Right cardiac atrium (tissue), 5 donors: ENCODE results near the gene DPF3. TPM values are rescaled to one million over a fixed set of nuclear protein-coding genes. Genes with fewer than 3 reads are reported as not detected.

ENCODE experiments used
- ATAC-seq, 2 donors: fragments of 200-7000 bp; cut with Tn5 transposase; one replicate each; pipeline versions ENCODE4 v1.8.0 to v1.9.1; 2020; ENCODE audit warnings: moderate library complexity in 2 of 2, mild to moderate bottlenecking in 1 of 2
- DNase-seq, 3 donors: peaks; one replicate each; pipeline ENCODE4 v3.0.0-alpha.2; 2020
- H3K27ac ChIP-seq: one replicate; pipeline ENCODE4 v1.5.1; 2013; ENCODE audit warnings: mild to moderate bottlenecking, low read length, control low read depth, moderate library complexity
- H3K27me3 ChIP-seq: one replicate; pipeline ENCODE4 v1.6.1; 2013; ENCODE audit not compliant: control insufficient read depth, insufficient read depth
- H3K4me1 ChIP-seq: one replicate; pipeline ENCODE4 v1.6.1; 2013; ENCODE audit warnings: low read length; ENCODE audit not compliant: control insufficient read depth, insufficient read depth
- H3K4me3 ChIP-seq: one replicate; pipeline ENCODE4 v1.5.1; 2013; ENCODE audit warnings: low read length, control low read depth
- H3K9me3 ChIP-seq: one replicate; pipeline ENCODE4 v1.6.1; 2013; ENCODE audit warnings: low read length; ENCODE audit not compliant: control insufficient read depth
- WGBS: extraction: QIAGEN DNeasy Blood & Tissue Kit; methylation state at CpG from one replicate; pipeline ENCODE4 v1.1.7; 2013; 5-methylcytosine and 5-hydroxymethylcytosine counted together
- intact Hi-C, 4 donors: fragments of 100-400 bp; cut with DNase I; formaldehyde crosslinking; loops; one replicate each; pipeline versions ENCODE4 v1.11.0 to v1.14.0; 2022 to 2023
- polyA plus RNA-seq: library from polyadenylated mRNA; stranded (reverse); fragments of 200-250 nt; gene quantifications from one replicate; pipeline ENCODE4 v1.2.3, GENCODE V29; 2013
- total RNA-seq, 4 donors: library from RNA; stranded (reverse); fragmentation: NEBNext Ultra II Directional; extraction: Animal tissue kit (Norgen Biotek cat#: 25700); gene quantifications; one replicate each; pipeline ENCODE4 v1.2.1, GENCODE V29; 2021
- donor health status: healthy with polysubstance abuse.
- donor health status: DM: no; HTN: yes; CAD: no.
- donor health status: DM: no; HTN: no; CAD: no.
- donor health status: DM: no; HTN: yes; CAD: no; lungs with severe emphysema.
- donor health status: DM: yes; HTN: yes; CAD: no.

Gene DPF3
- total and polyA plus RNA-seq, 5 donors = 16.5 to 33.0 (median 25.9) TPM

DNA sequence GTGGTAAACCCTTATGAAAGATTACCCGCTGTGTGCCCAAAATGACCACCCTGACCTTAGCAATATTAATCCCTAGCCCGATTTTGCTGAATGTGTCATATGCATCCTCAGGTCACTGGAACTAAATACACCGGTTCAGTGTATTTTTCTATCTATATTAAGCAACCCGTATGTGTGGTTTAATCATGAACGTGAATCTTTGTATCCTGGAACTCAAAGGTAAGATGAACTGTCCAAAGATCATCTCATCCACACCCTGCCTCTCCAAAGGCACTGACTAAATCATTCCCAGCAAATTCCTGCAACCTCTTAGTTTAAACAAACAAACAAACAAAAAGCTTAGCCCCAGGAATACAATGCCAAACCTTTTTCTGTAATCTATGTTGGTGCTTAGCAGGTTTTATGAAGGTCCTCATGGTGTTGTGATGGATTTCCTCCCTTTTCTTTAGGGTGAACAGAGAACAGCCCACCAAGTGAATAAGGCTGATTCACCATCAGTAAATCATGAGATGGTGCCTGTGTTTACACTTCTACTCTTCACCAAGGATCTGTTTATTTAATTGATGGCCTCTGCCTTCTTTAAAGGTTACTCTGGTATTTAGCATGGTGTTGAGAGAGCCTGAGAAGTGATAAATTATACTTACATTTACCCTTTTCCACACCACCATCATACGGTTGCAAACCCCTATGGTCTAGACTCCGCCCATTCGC is 298.6 kb downstream of the DPF3 start:
- no peak overlapping the region for H3K4me3 ChIP-seq

GRCh38 chr14:72594099-72594901 is 299.6 kb downstream of the DPF3 start:
- Histone ChIP-seq H3K9me3 (no peaks in the 10 kb centered on the region), H3K4me3 (no peak overlapping the region), H3K27me3 (no peaks in the 10 kb centered on the region), H3K4me1 (no peaks in the 10 kb centered on the region), H3K27ac (no peak overlapping the region)
- 82% methylated on average over 14 of the region's 14 CpGs for WGBS
- no peak for DNase-seq
- intact Hi-C loops = no loop called here
- ATAC-seq = no peak

More for the DNA sequence above, 298.6 kb downstream of the DPF3 start:
- Histone ChIP-seq H3K4me1 (no peaks in the 10 kb centered on the region), H3K27me3 (no peaks in the 10 kb centered on the region), H3K27ac (no peak overlapping the region), H3K9me3 (no peaks in the 10 kb centered on the region)
- DNase-seq (no peak), ATAC-seq (no peak)
- 93% methylated on average over 8 of the region's 8 CpGs for WGBS
- intact Hi-C loops = no loop called here

DNA sequence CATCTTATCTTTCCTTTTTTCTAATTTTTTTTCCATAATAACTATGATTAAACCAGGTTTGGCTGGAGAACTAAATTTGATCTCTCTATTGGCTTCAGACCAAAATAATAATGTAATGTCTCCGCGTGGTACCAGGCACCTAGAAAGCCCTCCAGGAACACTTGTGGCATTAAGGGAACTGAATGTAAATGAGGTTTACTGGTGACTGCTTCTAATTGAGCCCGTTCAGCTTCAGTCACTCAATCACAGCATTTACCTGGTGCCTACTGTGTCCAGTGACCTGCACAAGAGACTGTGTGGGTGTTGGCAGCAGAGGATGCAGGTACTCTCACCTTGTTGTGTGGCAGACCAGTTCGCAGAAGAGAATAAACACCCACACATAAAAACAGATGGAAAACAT is 302.5 kb downstream of the DPF3 start:
- H3K27ac ChIP-seq = no peak overlapping the region
- intact Hi-C loops = no loop called here
- no peak for ATAC-seq
- H3K4me3 ChIP-seq = no peak overlapping the region
- DNase-seq = no peak
- H3K4me1 ChIP-seq = no peaks in the 10 kb centered on the region
- no peaks in the 10 kb centered on the region for H3K27me3 ChIP-seq
- H3K9me3 ChIP-seq = no peaks in the 10 kb centered on the region
- 85% methylated on average over 4 of the region's 4 CpGs for WGBS

DNA sequence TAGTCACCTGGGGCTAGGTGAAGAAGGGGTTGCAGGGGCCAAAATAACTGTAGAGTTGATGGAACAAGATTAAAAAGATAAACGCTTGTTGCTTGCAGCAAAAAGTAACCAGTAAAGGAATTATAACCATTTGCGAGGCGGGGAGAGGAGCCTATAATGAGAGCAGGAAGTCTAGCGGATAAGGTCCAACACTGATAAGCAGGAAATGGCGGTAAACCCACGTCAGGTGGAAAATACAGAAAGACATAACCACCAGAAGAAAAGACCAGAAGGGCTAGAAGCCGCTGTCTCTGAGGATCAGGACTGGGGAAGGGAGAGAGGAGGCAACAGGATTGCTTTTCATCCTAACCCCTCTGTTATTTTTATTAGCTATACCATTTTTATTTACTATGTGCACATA is 303.3 kb downstream of the DPF3 start:
- H3K4me1 ChIP-seq = no peaks in the 10 kb centered on the region
- H3K27ac ChIP-seq = no peak overlapping the region
- no peak overlapping the region for H3K4me3 ChIP-seq
- no peaks in the 10 kb centered on the region for H3K27me3 ChIP-seq
- no peak for DNase-seq
- no peaks in the 10 kb centered on the region for H3K9me3 ChIP-seq
- 54% methylated on average over 7 of the region's 7 CpGs for WGBS
- intact Hi-C loops = no loop called here
- no peak for ATAC-seq

DNA sequence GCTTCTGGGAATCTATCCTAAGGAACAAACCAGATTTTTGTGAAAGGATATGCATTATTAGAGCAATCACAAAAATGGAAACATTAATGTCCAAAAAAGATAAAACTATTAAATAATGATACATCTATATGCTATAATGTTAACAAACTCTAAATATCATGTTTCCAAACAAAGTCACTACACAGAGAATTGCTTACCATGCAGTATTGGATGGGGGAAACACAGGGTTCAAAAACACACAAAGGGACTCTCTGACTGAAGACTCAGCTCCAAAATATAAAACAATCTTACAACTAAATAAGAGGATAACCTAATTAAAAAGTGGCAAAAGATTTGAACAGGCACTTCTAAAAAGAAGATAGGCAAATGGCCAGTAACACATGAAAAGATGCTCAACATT is 304.2 kb downstream of the DPF3 start:
- H3K4me3 ChIP-seq = no peak overlapping the region
- H3K27ac ChIP-seq = no peak overlapping the region
- H3K4me1 ChIP-seq = no peaks in the 10 kb centered on the region
- H3K9me3 ChIP-seq = no peaks in the 10 kb centered on the region
- ATAC-seq = no peak
- no peak for DNase-seq
- intact Hi-C loops = no loop called here
- H3K27me3 ChIP-seq = no peaks in the 10 kb centered on the region

- WGBS = 87% methylated on average over 5 of the region's 5 CpGs
- DNase-seq = no peak
Measured at GRCh38 chr14:72588521-72588920, 305.4 kb downstream of the DPF3 start.

GRCh38 chr14:72583316-72584272 is 310.3 kb downstream of the DPF3 start:
- DNase-seq (no peak), ATAC-seq (no peak)
- WGBS = 96% methylated on average over 5 of the region's 5 CpGs
- intact Hi-C loops = no loop called here
- H3K9me3 ChIP-seq = no peaks in the 10 kb centered on the region
- H3K4me3 ChIP-seq = no peak overlapping the region
- H3K27ac ChIP-seq = no peak overlapping the region
- no peaks in the 10 kb centered on the region for H3K4me1 ChIP-seq
- no peaks in the 10 kb centered on the region for H3K27me3 ChIP-seq

More at GRCh38 chr14:72588521-72588920, 305.4 kb downstream of the DPF3 start:
- H3K9me3 ChIP-seq = no peaks in the 10 kb centered on the region
- no peak overlapping the region for H3K27ac ChIP-seq
- no peak for ATAC-seq
- no peaks in the 10 kb centered on the region for H3K4me1 ChIP-seq
- no peak overlapping the region for H3K4me3 ChIP-seq
- no peaks in the 10 kb centered on the region for H3K27me3 ChIP-seq
- intact Hi-C loops = no loop called here

DNA sequence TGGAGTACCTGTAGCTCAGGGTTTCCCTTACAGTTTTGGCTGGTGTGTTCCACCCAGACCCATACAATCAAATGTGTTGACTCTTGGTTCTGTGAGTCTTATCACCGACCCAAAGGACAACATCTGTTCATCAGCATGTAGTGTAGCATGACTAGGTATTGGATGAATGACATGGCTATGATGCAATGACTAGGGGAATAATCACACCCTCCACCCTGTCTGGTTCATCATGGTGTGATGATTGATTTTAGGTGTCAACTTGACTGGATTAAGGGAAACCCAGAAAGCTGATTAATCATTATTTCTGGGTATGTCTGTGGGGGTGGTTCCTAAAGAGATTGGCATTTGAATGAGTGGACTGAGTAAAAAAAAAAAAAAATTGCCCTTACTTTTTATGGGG is 311.3 kb downstream of the DPF3 start:
- Histone ChIP-seq H3K27me3 (no peaks in the 10 kb centered on the region), H3K4me3 (no peak overlapping the region), H3K4me1 (no peaks in the 10 kb centered on the region), H3K27ac (no peak overlapping the region), H3K9me3 (no peaks in the 10 kb centered on the region)
- ATAC-seq (no peak), DNase-seq (no peak)
- intact Hi-C loops = no loop called here
- WGBS = 92% methylated on average over 1 of the region's 1 CpG

DNA sequence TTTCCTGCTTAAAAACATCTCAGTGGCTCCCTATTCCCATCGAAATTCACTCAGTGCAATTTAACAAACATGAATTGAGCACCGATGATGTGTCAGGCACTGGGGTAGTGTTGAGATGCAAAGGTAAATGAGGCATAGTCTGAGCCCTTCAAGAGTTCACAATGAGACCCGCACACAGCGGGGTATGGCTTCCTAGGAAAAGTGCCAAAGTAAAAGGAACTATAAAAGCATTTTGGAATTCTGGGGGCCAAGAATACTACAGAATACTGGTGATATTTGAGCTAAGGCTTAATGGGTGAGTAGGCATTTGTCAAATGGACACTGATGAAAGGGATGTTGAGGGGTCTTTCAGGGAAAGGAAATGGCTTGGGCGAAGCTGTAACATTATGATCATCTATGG is 315.4 kb downstream of the DPF3 start:
- H3K4me3 ChIP-seq = no peak overlapping the region
- DNase-seq = no peak
- 89% methylated on average over 5 of the region's 5 CpGs for WGBS
- no peaks in the 10 kb centered on the region for H3K9me3 ChIP-seq
- H3K27ac ChIP-seq = no peak overlapping the region
- no peaks in the 10 kb centered on the region for H3K27me3 ChIP-seq
- no peaks in the 10 kb centered on the region for H3K4me1 ChIP-seq
- intact Hi-C loops = no loop called here
- ATAC-seq = no peak

DNA sequence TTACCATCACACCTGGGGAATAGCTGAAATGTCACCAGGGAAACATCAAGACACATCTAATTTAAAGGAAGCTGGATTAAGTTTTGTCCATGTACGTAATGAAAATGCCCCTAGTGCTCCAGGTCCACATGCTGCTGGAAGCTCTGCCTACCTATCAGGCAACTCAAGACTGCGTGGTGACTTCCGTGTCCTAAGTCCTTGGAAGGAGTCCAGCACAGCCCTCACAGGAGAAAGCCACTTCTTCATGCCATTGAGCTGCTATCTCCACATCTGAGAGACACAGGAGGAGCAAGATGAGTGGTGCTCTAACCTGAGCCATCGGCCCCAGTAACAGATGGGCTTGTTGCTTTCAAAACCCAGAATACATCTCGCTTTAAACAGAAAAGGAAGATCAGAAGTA is 316.4 kb downstream of the DPF3 start:
- H3K4me1 ChIP-seq = no peaks in the 10 kb centered on the region
- no peak overlapping the region for H3K27ac ChIP-seq
- DNase-seq (no peak), ATAC-seq (no peak)
- H3K27me3 ChIP-seq = no peaks in the 10 kb centered on the region
- H3K4me3 ChIP-seq = no peak overlapping the region
- no peaks in the 10 kb centered on the region for H3K9me3 ChIP-seq
- intact Hi-C loops = no loop called here
- WGBS = 73% methylated on average over 5 of the region's 5 CpGs

GRCh38 chr14:72576258-72576657 is 317.6 kb downstream of the DPF3 start:
- Histone ChIP-seq H3K27ac (no peak overlapping the region), H3K9me3 (no peaks in the 10 kb centered on the region), H3K4me1 (no peaks in the 10 kb centered on the region), H3K4me3 (no peak overlapping the region), H3K27me3 (no peaks in the 10 kb centered on the region)
- intact Hi-C loops = no loop called here
- DNase-seq (no peak), ATAC-seq (no peak)
- 62% methylated on average over 1 of the region's 1 CpG for WGBS
